ENCODE data around the gene PDIA6.

The PDIA6 gene

GRCh38 chr2:10775021-10775780 is 37.4 kb downstream of the PDIA6 start:
- no peak for DNase-seq
- in situ Hi-C loops (cut with HindIII; ENCODE audit: low pct_ligation_motif_present, low pct_unique_long_range_greater_than_20kb, low sequenced_read_pairs): no loop called here

- DNase-seq: no peak
- in situ Hi-C loops (cut with HindIII; ENCODE audit: low pct_ligation_motif_present, low pct_unique_long_range_greater_than_20kb, low sequenced_read_pairs): no loop called here
These were observed 38.2 kb downstream of the PDIA6 start for GRCh38 chr2:10774394-10774793.

- no peak for DNase-seq
- in situ Hi-C loops (cut with HindIII; ENCODE audit: low pct_ligation_motif_present, low pct_unique_long_range_greater_than_20kb, low sequenced_read_pairs): no loop called here
These were observed 38.7 kb downstream of the PDIA6 start for GRCh38 chr2:10773821-10774341.

- in situ Hi-C loops (cut with HindIII; ENCODE audit: low pct_ligation_motif_present, low pct_unique_long_range_greater_than_20kb, low sequenced_read_pairs): no loop called here
These were observed 39.7 kb downstream of the PDIA6 start for GRCh38 chr2:10772868-10773215.

GRCh38 chr2:10772201-10772867 is 40.3 kb downstream of the PDIA6 start:
- no peak for DNase-seq
- in situ Hi-C loops (cut with HindIII; ENCODE audit: low pct_ligation_motif_present, low pct_unique_long_range_greater_than_20kb, low sequenced_read_pairs): no loop called here

More at GRCh38 chr2:10772868-10773215, 39.7 kb downstream of the PDIA6 start:
- DNase-seq: no peak

GRCh38 chr2:10771786-10772185 is 40.8 kb downstream of the PDIA6 start:
- in situ Hi-C loops (cut with HindIII; ENCODE audit: low pct_ligation_motif_present, low pct_unique_long_range_greater_than_20kb, low sequenced_read_pairs): no loop called here
- DNase-seq: no peak

GRCh38 chr2:10770956-10771750 is 41.4 kb downstream of the PDIA6 start:
- in situ Hi-C loops (cut with HindIII; ENCODE audit: low pct_ligation_motif_present, low pct_unique_long_range_greater_than_20kb, low sequenced_read_pairs): no loop called here
- no peak for DNase-seq

GRCh38 chr2:10768063-10768507 is 44.5 kb downstream of the PDIA6 start:
- DNase-seq: no peak
- in situ Hi-C loops (cut with HindIII; ENCODE audit: low pct_ligation_motif_present, low pct_unique_long_range_greater_than_20kb, low sequenced_read_pairs): no loop called here

GRCh38 chr2:10765914-10766313 is 46.7 kb downstream of the PDIA6 start:
- in situ Hi-C loops (cut with HindIII; ENCODE audit: low pct_ligation_motif_present, low pct_unique_long_range_greater_than_20kb, low sequenced_read_pairs): no loop called here
- DNase-seq: no peak

- DNase-seq: no peak
- in situ Hi-C loops (cut with HindIII; ENCODE audit: low pct_ligation_motif_present, low pct_unique_long_range_greater_than_20kb, low sequenced_read_pairs): no loop called here
These were observed 47.1 kb downstream of the PDIA6 start for GRCh38 chr2:10765461-10765860.

- no peak for DNase-seq
- in situ Hi-C loops (cut with HindIII; ENCODE audit: low pct_ligation_motif_present, low pct_unique_long_range_greater_than_20kb, low sequenced_read_pairs): no loop called here
These were observed 47.7 kb downstream of the PDIA6 start for GRCh38 chr2:10764896-10765295.

- DNase-seq: no peak
- in situ Hi-C loops (cut with HindIII; ENCODE audit: low pct_ligation_motif_present, low pct_unique_long_range_greater_than_20kb, low sequenced_read_pairs): no loop called here
These were observed 48.3 kb downstream of the PDIA6 start for GRCh38 chr2:10764096-10764785.

GRCh38 chr2:10763461-10763800 is 49.2 kb downstream of the PDIA6 start:
- no peak for DNase-seq
- in situ Hi-C loops (cut with HindIII; ENCODE audit: low pct_ligation_motif_present, low pct_unique_long_range_greater_than_20kb, low sequenced_read_pairs): no loop called here

GRCh38 chr2:10762651-10763460 is 49.7 kb downstream of the PDIA6 start:
- no peak for DNase-seq
- in situ Hi-C loops (cut with HindIII; ENCODE audit: low pct_ligation_motif_present, low pct_unique_long_range_greater_than_20kb, low sequenced_read_pairs): no loop called here

- no peak for DNase-seq
- in situ Hi-C loops (cut with HindIII; ENCODE audit: low pct_ligation_motif_present, low pct_unique_long_range_greater_than_20kb, low sequenced_read_pairs): no loop called here
These were observed 51.0 kb downstream of the PDIA6 start for GRCh38 chr2:10761591-10761990.

- no peak for DNase-seq
- in situ Hi-C loops (cut with HindIII; ENCODE audit: low pct_ligation_motif_present, low pct_unique_long_range_greater_than_20kb, low sequenced_read_pairs): no loop called here
These were observed 51.6 kb downstream of the PDIA6 start for GRCh38 chr2:10760794-10761504.

- in situ Hi-C loops (cut with HindIII; ENCODE audit: low pct_ligation_motif_present, low pct_unique_long_range_greater_than_20kb, low sequenced_read_pairs): no loop called here
These were observed 53.4 kb downstream of the PDIA6 start for GRCh38 chr2:10759151-10759714.

More at GRCh38 chr2:10759151-10759714, 53.4 kb downstream of the PDIA6 start:
- DNase-seq: no peak
